PC-3 (cell line): ENCODE measurements around the gene CCDC71.

Experiments used
- CTCF ChIP-seq: fragments of 300-600 bp; sonication (generic); conservative IDR thresholded peaks from 2 replicates; pipeline ENCODE4 v1.5.1; 2017; ENCODE audit warnings: antibody characterized with exemption, low read depth, mild to moderate bottlenecking, low read length
- EZH2 ChIP-seq: fragments of 300-600 bp; sonication (generic); IDR thresholded peaks from one replicate; pipeline ENCODE4 v1.6.1; 2017; ENCODE audit warnings: antibody characterized with exemption, mild to moderate bottlenecking, low read length; ENCODE audit not compliant: unreplicated experiment

DNA sequence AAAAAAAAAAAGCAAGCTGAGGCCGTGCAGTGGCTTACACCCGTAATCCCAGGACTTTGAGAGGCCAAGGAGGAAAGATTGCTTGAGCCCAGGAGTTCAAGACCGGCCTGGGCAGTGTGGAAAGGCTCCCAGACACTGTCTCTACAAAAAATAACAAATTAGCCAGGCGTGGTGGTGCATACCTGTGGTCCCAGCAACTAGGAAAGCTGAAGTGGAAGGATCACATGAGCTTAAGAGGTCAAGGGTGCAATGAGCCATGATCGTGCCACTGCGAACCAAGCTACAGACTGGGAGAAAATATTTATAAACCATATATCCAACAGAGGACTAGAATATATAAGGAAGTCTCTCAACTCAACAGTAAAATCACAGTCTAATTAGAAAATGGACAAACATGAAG lies 15.2 kb upstream of the CCDC71 start:
- TF ChIP-seq CTCF: no peak
- TF ChIP-seq EZH2: no peak
